Skeletal muscle tissue (tissue), 4 donors: ENCODE results near the gene DENND1B. TPM values are rescaled to one million over a fixed set of nuclear protein-coding genes. Genes with fewer than 3 reads are reported as not detected.

Experiments
- H3K27ac ChIP-seq: one replicate; pipeline ENCODE4 v1.7.0; 2013; ENCODE audit warnings: mild to moderate bottlenecking, low read depth, low read length, inconsistent platforms
- H3K27me3 ChIP-seq, 3 donors: one replicate each; pipeline ENCODE4 v1.7.0; 2013; ENCODE audit warnings: low read length in 3 of 3; ENCODE audit not compliant: control insufficient read depth in 3 of 3, insufficient read depth in 3 of 3
- H3K36me3 ChIP-seq, 3 donors: one replicate each; pipeline ENCODE4 v1.7.0; 2013; ENCODE audit warnings: low read length in 3 of 3; ENCODE audit not compliant: control insufficient read depth in 3 of 3, insufficient read depth in 3 of 3
- H3K4me1 ChIP-seq, 3 donors: one replicate each; pipeline ENCODE4 v1.7.0; 2013; ENCODE audit warnings: low read length in 3 of 3, mild to moderate bottlenecking in 3 of 3; ENCODE audit not compliant: control insufficient read depth in 3 of 3, insufficient read depth in 3 of 3
- H3K4me3 ChIP-seq, 3 donors: one replicate each; pipeline ENCODE4 v1.7.0; 2013; ENCODE audit warnings: low read length in 3 of 3
- H3K9ac ChIP-seq, 3 donors: one replicate each; pipeline ENCODE4 v1.7.0; 2013; ENCODE audit warnings: low read length in 3 of 3, mild to moderate bottlenecking in 3 of 3, moderate library complexity in 2 of 3, low read depth in 1 of 3
- H3K9me3 ChIP-seq, 3 donors: one replicate each; pipeline ENCODE4 v1.7.0; 2013; ENCODE audit warnings: low read length in 3 of 3; ENCODE audit not compliant: control insufficient read depth in 3 of 3
- total RNA-seq: library from RNA; depleted of rRNA; stranded (reverse); fragments of >200 nt; gene quantifications from one replicate; pipeline ENCODE4 v1.2.3, GENCODE V29; 2014
- donor health status: Osteomylitis.

DENND1B gene
- total RNA-seq, 1 donor from 2014 or later, result 13.0 TPM

DNA sequence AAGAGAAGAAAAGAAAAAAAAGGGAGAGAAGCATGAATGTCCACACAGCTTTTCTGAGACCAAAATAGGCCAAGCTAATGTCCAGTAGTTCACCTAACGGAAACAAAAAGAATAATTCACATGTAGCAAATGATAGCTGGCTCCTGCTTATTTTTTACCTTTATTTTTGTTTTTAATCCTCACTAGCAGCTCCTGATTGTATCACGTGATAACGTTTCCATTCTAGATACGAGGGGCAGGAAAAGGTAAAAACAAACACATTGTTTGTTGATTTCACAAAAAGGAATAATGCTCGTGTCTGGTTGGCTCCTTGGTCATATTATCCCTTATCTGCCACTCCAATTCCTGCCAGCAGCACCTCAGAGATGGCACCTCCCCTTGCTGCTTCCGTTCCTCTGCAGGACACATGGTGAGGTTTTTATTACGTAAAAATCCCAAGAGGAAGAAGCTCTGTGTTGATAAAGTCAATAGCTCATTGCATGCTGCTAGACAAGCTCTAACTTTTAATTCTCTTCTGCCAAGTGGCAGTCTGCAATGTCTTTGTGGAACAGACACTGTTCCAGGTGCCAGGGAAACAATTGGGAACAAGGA, 305.6 kb downstream of the DENND1B start:
- H3K27me3 ChIP-seq, result no peaks in the 10 kb centered on the region
- no peaks in the 10 kb centered on the region for H3K36me3 ChIP-seq
- H3K27ac ChIP-seq, result no peak overlapping the region
- H3K4me3 ChIP-seq, result no peak overlapping the region
- no peaks in the 10 kb centered on the region for H3K4me1 ChIP-seq
- no peak overlapping the region for H3K9ac ChIP-seq
- H3K9me3 ChIP-seq, result no peaks in the 10 kb centered on the region

DNA sequence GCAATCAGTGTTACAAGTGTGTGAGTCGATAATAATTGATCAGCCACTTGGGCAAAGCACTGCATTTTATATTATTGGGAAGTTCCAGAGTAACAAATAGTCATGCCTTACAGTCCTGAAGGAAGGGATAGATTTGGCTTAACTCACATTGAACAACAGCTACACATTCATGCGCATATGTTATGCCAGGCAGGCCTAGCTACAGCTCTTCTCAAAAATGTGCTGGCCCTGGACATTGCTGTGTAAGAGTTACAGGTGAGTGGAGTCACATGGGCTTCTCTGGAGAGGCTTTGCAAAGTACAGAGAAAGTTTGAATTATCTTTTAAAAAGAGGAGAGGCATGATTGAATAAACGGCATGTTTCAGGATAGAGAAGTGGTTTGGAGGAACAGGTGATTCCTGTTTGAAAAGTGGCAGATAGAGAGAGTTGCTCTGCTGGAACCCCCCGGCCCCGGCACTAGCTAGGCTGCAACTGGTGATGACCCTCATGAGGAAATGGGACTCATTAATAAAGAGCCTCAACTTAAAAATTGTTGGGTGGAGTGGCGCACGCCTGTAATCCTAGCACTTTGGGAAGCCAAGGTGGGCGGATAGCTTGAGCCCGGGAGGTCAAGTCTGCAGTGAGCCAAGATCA, 306.6 kb downstream of the DENND1B start:
- H3K9me3 ChIP-seq, result no peaks in the 10 kb centered on the region
- H3K4me3 ChIP-seq, result no peak overlapping the region
- no peaks in the 10 kb centered on the region for H3K36me3 ChIP-seq
- H3K9ac ChIP-seq, result no peak overlapping the region
- no peak overlapping the region for H3K27ac ChIP-seq
- no peaks in the 10 kb centered on the region for H3K4me1 ChIP-seq
- no peaks in the 10 kb centered on the region for H3K27me3 ChIP-seq

GRCh38 chr1:197467881-197468280, 307.4 kb downstream of the DENND1B start:
- Histone ChIP-seq H3K36me3 (no peaks in the 10 kb centered on the region), H3K9ac (no peak overlapping the region), H3K27ac (no peak overlapping the region), H3K4me1 (no peaks in the 10 kb centered on the region), H3K4me3 (no peak overlapping the region), H3K9me3 (no peaks in the 10 kb centered on the region), H3K27me3 (no peaks in the 10 kb centered on the region)

GRCh38 chr1:197466813-197467212, 308.5 kb downstream of the DENND1B start:
- H3K9me3 ChIP-seq, result no peaks in the 10 kb centered on the region
- no peak overlapping the region for H3K9ac ChIP-seq
- H3K4me1 ChIP-seq, result no peaks in the 10 kb centered on the region
- no peak overlapping the region for H3K27ac ChIP-seq
- no peaks in the 10 kb centered on the region for H3K27me3 ChIP-seq
- no peaks in the 10 kb centered on the region for H3K36me3 ChIP-seq
- no peak overlapping the region for H3K4me3 ChIP-seq

- H3K4me3 ChIP-seq, result no peak overlapping the region
- H3K9ac ChIP-seq, result no peak overlapping the region
- no peak overlapping the region for H3K27ac ChIP-seq
- H3K36me3 ChIP-seq, result no peaks in the 10 kb centered on the region
- H3K9me3 ChIP-seq, result no peaks in the 10 kb centered on the region
- H3K4me1 ChIP-seq, result no peaks in the 10 kb centered on the region
- H3K27me3 ChIP-seq, result no peaks in the 10 kb centered on the region
Measured at GRCh38 chr1:197465528-197466327, 309.6 kb downstream of the DENND1B start.

DNA sequence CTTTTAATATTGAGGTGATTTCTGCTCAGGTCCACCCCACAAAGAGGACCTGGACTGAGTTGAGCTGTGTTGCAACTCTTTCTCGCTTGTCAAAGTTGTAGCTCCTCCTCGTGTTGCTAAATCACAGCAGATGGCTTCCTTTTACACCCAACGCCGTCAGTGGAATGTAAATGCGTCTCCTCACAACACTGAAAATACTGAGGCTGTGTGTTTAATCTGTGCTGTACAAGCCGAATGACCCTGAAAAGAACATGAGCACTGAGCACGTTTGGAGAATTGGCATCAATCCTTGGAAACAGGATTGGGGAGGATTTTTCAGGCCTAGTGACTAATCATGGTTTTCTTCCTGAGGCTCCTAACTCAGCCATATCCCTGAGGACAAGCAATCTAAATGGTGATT, 311.2 kb downstream of the DENND1B start:
- no peak overlapping the region for H3K4me3 ChIP-seq
- no peaks in the 10 kb centered on the region for H3K27me3 ChIP-seq
- H3K9me3 ChIP-seq, result no peaks in the 10 kb centered on the region
- H3K36me3 ChIP-seq, result no peaks in the 10 kb centered on the region
- H3K9ac ChIP-seq, result no peak overlapping the region
- no peak overlapping the region for H3K27ac ChIP-seq
- H3K4me1 ChIP-seq, result peaks cover 0 to 2% (median 0%) of the 10 kb centered on the region in 3 donors

- peaks cover 0 to 2% (median 0%) of the 10 kb centered on the region in 3 donors for H3K4me1 ChIP-seq
- H3K27me3 ChIP-seq, result no peaks in the 10 kb centered on the region
- H3K9me3 ChIP-seq, result no peaks in the 10 kb centered on the region
- H3K4me3 ChIP-seq, result no peak overlapping the region
- no peak overlapping the region for H3K9ac ChIP-seq
- no peak overlapping the region for H3K27ac ChIP-seq
- no peaks in the 10 kb centered on the region for H3K36me3 ChIP-seq
Measured at GRCh38 chr1:197463142-197463541, 312.1 kb downstream of the DENND1B start.

DNA sequence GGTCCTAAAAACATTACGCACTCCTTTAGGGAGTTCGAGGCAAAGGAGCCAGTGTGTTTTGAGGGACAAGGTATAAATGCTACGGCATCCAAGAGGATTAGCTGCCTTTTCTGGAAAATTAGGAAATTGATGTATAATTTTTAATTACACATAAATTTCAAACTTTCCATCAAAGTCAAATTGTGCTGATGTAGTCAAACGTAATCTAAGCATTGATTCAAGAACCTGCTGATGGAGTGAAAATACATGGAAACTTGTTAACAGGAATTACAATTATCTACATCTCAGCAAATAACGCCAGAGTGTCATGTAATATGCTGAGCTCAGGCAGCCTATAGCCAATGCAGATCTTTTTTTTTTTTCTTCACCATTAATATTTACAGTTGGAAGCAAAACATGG, 312.7 kb downstream of the DENND1B start:
- H3K4me3 ChIP-seq, result no peak overlapping the region
- H3K27ac ChIP-seq, result no peak overlapping the region
- H3K36me3 ChIP-seq, result no peaks in the 10 kb centered on the region
- peaks cover 0 to 2% (median 0%) of the 10 kb centered on the region in 3 donors for H3K4me1 ChIP-seq
- no peaks in the 10 kb centered on the region for H3K27me3 ChIP-seq
- H3K9ac ChIP-seq, result no peak overlapping the region
- no peaks in the 10 kb centered on the region for H3K9me3 ChIP-seq
